HT1080 (cell line): Measurements from ENCODE around the gene KDM3B. TPM values are rescaled to one million over a fixed set of nuclear protein-coding genes. Genes with fewer than 3 reads are reported as not detected.

Experiments
- DNase-seq: peaks from one replicate; pipeline ENCODE4 v3.0.0-alpha.2; 2015; ENCODE audit warnings: low read depth
- total RNA-seq: library from RNA; depleted of rRNA; stranded (reverse); fragments of >200 nt; shearing (Covaris generic); gene quantifications from 2 replicates; pipeline ENCODE4 v1.2.3, GENCODE V29; 2014

KDM3B gene
- total RNA-seq, 1 experiment from 2014 or later, result 37.4 TPM

DNA sequence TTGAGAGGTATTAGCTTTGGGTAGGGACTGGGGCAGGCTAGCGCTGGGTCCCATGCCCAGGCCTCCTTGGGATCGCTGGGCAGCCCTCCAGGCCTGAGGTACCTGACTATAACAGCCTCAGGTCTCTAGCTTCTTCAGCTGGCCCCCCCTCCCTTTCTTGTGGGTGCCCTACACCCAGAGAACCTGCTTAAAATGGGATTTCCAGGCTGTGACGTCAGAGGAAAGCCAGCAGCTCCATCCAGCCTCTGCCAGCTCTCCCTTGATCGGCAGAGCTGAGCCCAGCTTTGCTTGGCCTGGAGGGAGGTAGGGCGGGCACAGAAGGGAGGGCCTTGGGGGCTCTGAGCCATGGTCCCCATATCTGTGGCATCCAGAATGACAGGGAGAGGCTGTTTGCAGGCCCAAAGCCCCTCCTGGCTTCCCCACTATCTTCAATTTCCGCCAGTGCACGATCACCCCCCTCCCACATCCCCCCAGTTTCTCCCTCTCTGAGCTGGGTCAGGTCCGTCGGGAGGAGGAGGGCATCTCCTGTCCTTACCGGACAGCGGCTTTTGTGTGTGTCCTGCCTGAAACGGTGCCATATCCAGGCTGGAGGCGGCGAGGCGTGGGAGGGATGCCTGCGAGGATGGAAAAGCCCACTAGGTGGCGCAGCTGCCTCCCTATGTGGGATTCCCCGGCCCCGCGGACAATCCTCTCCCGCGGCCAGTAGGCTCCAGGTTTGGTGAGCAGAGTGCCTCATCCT is 97.2 kb downstream of the KDM3B start:
- DNase-seq, result peak; percentile 82

DNA sequence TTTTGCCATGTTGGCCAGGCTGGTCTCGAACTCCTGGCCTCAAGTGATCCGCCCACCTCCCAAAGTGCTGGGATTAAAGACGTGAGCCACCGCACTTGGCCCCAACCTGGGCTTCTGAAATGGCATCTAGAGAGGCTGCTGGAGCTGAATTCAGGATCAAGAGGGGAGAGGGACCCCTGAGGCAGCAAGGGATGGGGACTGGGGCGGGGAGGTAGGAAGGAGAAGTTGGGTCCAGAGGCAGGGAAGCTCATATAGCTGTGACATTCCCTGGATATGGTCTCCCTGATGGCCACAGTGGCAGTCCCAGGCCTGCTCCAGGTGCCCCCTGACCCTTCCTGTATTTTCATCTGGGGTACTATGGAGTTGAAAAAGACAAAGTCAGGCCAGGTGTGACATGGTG is 98.5 kb downstream of the KDM3B start:
- DNase-seq, result no peak

DNA sequence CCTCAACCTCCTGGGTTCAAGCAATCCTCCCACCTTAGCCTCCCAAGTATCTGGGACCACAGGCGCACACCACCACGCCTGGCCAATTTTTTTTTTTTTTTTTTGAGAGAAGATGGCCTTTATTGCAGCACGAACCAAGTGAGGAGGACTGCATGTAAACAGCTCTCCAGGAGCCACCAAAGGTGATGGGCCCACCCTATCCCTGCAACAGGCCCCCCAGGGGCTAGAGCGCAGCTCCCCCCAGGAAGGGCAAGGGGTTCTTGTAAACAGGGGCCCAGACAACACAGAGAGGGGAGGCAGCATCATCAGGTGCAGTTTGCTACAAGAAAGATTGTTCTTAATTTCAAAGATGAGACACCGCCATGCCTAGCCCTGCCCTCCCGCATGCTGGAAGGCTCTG is 100.2 kb downstream of the KDM3B start:
- DNase-seq, result no peak

DNA sequence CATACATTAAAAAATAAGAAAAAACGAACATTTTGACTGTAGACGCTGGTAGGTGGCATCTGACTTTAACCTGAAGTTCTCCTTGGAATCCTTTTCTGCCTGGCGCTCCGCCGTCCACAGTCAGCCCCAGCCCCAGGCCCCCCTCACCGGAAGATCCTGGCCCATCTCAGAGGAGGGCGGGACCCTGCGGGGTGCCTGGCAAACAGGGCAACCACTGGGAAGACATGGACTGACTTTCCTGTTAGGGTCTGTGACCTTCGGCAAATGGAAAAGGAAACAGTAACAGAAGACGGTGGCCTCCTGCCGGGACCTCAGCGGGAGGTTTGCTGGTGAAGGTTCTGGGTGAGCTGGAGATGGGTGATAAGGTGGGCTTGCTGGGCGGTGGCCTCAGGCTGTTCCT is 101.1 kb downstream of the KDM3B start:
- DNase-seq, result no peak

DNA sequence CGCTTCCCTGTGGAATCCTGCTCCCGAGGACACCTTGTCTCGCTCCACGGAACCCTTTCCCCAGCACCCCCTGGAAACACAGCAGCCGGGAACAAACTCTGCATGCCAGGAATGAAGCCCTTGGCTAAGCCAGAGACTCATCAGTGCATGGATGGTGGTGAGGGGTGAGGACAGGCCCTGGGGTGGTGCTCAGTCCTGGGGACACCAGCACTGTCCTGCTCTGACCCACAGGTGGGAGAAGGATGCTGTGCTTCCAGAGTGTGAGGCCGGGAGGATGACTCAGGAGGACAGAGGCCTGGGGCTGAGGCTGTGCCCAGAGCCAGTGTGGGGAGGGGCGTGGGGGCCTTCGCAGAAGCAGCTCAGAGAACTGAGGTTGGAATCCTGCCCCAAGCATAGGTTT is 101.6 kb downstream of the KDM3B start:
- no peak for DNase-seq

DNA sequence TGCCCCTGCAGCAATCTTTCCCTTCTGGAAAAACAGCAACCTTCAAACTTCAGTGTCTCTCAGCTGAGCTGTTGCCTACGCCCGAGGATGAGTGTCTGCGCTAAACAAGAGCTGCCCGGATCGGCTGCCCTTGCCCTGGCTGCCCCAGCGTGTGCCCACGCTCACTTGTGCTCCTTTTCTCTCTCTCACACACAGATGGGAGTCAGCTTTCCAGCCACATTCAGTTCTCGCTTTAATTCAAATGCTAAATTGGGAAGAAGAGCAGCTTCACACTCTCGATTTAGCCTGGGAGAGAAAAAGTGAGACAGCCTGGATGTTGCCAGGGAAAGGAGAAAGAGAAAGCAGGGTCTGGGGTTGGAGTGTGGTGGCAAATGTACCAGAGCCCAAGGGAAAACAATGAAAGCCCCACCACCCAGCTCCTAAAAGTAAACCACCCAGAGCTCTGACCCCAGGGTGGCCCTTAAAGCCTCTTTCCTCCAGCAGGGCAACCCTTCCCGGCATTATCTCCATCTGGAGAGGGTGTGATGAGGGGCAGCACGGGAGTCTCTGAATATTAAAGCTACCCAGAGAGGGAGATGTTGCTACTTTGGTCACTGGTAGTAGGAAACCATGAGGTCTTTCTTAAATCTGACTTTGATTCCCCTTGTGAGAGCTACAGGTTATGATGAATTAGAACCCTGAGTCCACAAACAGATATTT is 102.9 kb downstream of the KDM3B start:
- DNase-seq, result no peak

DNA sequence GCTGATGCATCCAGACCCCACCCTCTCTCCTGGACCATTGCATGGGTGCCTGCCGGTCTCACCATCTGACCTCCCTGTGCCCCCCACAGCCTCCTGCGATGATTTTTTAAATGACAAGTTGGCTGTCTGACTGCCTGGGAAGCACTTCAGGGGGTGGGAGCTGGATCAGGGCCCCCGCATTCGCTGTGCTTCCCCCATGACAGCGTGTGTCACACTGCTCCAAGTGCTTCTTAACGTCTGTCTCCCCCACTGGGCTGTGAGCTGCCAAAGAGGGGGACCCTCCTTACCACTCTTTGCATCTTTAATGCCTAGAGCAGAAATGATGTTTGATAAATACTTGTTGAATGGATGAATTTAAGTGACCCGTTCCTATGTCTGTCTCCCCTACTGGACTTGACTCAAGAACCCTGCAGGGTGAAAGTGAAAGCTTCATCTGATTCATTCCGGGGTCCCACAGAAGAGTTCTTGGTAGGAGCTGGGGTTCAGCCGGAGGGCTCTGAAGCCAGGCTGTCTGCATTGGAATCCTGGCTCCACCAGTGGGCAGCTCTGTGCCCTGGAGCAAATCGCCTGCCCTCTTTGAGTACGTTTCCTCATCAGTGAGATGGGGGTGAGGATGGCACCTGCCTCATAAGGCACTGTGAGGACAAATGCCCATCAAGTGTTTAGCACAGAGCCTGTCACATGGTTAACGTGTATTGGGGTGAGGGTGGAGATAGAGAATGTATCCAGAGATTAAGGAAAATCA is 105.2 kb downstream of the KDM3B start:
- no peak for DNase-seq

DNA sequence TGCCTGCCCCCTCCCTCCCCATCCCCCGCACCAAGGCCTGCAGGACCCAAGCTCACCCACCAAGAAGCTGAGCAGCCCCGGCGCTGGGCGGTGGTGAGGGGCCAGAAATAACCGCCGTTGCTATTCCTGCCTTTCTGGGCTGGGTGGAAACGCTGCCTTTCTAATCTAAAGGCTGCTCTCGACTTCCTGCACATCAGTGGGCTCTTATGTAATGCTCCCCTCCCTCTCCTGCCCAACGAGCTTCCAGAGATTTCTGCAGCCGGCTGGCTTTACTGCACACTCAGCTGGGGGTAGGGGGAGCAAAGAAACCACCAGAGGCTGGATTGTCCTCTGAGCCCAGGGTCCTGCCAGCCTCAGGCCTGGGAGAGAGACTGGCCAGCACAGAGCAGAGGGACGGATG is 105.9 kb downstream of the KDM3B start:
- DNase-seq, result no peak

DNA sequence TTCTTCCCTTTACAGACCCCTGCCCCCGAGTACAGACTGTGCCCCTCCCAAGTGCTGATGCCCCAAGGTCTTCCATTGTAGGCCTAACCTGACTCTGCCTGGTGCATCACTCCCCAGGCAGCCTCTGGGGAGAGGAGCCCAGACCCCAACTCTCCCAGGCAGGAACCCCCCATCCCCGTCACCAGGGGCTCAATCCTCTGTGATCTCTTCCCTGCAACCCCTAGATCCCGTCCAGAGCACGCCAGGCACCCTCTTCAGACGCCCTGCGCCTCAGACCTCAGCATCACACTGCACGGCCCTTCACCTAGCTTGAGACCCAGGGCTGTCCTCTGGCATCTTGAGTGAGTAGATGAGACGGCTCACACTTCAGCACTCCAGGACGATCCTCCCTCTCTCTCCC is 106.4 kb downstream of the KDM3B start:
- no peak for DNase-seq

DNA sequence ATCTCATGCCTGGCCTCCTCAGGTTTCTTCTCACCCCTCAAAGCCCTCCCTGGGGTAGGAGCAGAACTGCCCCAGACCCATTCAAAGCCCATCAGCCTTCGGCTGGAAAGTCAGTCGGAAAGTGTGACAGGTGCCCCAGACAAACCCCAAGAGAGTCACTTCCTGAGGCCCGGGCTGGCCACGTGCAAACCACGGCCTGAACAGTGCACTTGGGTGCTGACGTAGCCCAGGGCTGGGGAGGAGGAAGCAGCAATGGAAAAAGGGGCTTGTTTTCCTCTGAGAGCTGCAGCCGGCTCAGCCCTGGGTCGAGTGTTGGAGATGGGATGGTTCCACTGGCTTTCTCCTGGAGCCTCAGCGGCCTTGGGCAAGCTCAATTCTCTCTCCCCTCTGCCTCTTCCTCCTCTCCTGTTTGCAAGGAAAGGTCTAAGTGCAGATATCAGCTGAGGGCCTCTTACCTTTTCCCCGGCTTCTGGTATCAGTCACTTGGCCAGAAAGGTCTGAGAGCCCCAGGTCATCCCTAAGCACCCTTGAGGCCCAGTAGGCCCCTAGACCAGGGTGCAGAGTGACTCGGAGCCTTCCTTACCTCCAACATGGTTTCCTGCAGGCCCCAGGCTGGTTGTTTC is 106.9 kb downstream of the KDM3B start:
- DNase-seq, result no peak

DNA sequence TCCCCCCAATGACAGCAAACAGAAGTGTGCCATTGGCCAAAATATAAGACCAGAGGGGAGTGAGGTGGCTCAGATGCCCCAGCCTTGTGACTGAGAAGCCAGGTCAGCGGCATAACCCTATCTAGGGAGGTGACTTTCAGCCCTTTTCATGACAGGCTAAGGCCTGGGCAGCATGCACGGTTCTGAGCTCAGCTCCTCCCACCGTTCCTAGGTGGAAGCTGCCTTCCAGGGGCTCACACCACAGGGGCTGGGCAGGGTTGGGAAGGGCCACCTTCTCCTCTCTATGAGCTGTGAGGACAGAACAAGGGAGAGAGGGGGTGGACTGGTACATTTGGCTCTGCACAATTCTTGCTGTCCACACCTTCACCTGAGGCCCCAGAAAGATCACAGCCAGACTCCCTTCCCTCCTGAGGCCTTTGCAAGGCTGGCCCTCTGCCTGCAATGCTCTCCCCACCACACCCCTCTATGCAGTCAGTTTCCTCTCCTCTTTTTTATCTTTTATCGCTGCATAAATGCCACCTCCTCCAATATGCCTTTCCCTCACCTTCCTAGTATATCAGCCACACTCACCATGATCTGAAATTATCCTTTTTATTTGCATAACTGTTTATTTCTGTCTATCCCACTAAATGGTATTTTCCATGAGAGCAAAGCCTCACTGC is 107.7 kb downstream of the KDM3B start:
- no peak for DNase-seq

DNA sequence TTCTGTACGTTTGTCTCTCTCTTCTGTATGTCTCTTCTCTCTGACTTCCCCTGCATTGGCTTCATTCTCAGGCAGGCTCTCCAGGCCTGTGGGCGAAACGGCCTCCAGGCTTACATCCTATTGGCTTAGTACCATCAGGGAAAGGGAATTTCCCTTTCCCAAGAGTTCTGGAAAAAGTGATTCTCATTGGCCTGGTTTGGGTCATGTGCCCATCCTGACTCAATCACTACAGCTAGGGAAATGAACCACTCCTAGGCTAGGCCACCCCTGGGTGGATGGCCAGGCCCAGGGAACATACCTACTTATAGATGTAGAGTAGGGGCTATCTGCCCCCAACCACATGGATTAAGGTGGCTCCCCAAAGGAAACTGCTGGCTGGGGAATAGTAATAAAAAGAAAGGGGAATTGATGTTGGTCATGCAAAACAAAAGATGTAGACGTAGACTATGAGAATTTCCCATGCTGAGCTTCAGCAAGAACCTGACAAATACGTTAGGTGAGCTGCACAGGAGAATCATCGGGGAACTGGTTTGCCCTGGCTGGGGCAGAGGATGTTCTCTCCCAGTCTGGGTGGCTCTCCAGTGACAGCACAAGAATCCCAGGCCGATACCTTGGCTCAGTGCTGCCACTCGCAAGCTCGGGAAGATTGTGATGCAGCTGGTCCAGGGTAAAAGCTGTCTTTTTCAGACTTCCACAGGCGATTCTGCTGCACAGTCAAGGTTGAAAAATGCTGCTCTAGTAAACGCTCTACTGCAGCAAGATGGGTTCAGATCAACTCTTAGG is 109.0 kb downstream of the KDM3B start:
- DNase-seq, result peak; percentile 75

DNA sequence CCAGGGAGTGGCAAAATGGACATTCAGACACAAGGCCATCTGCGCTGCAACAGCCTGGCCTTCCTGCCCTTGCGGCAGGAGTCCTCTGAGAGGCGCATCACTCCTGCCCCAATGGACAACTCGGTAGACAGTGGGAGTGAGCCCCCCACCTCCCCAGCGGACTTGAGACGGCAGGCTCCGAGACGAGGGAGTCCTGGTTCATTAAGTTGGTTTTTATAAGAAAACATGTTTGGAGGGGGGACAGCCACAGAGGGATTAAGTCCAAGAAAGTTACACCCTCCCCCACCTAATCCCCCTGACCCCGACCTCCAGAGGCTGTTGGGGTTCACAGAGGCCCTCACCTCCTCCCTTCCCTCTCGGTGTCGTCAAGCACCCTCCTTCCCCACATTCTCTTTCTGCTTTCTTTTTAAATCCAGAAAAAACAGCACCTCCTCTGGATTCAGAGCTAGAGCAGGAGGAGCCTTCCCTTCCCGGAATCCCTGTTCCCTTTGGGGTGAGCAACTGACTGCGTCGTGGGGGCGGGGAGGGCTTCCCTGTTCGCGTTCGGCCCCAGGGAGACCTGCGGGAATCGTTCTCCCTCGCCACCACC is 111.0 kb downstream of the KDM3B start:
- DNase-seq, result no peak

DNA sequence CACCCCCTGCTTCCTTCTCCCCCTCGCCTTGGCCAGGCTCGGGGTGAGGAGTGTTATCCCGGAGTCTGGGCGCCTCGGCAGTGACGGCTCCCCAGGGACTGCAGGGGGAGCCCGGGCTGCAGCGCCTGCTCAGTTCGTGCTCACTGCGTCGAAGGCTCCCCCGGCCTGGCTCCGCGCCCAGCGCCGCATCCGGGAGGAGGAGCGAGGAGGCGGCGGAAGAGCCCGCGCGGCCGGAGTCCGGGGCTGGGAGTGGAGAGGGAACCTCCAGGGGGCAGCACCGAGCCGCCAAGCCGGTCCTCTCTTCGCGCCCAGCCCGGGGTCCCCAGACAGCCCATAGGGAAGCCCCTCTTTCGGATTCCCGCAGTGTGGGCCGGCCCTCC is 111.5 kb downstream of the KDM3B start:
- peak; percentile 95 for DNase-seq

DNA sequence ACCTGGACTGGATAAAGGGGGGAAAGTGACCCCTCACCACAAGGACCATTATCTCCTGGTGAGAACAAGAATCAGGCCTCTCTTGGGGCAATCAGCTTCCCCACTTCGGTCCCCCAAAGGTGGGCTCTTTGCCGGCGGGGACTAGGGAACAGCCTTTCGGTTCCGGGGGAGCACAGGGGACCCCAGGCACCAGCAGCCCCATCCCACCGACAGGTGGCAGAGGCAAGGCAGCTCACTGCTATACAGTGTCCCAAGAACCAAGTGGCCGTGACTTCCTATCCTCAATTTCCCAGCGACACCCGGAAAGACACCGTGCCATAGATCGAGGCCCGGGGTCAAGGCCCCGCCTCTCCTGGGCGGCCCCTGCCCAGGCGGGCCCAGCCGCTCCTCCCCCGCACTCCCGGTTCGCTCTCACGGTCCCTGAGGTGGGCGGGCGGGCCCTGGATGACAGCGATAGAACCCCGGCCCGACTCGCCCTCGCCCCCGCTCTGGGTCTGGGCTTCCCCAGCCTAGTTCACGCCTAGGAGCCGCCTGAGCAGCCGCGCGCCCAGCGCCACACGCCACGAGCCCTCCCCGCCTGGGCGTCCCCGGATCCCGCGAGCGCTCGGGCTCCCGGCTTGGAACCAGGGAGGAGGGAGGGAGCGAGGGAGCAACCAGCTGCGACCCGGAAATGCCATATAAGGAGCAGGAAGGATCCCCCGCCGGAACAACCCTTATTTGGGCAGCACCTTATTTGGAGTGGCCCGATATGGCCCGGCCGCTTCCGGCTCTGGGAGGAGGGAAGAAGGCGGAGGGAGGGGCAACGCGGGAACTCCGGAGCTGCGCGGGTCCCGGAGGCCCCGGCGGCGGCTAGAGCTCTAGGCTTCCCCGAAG is 112.1 kb downstream of the KDM3B start:
- peak; percentile 97 for DNase-seq

DNA sequence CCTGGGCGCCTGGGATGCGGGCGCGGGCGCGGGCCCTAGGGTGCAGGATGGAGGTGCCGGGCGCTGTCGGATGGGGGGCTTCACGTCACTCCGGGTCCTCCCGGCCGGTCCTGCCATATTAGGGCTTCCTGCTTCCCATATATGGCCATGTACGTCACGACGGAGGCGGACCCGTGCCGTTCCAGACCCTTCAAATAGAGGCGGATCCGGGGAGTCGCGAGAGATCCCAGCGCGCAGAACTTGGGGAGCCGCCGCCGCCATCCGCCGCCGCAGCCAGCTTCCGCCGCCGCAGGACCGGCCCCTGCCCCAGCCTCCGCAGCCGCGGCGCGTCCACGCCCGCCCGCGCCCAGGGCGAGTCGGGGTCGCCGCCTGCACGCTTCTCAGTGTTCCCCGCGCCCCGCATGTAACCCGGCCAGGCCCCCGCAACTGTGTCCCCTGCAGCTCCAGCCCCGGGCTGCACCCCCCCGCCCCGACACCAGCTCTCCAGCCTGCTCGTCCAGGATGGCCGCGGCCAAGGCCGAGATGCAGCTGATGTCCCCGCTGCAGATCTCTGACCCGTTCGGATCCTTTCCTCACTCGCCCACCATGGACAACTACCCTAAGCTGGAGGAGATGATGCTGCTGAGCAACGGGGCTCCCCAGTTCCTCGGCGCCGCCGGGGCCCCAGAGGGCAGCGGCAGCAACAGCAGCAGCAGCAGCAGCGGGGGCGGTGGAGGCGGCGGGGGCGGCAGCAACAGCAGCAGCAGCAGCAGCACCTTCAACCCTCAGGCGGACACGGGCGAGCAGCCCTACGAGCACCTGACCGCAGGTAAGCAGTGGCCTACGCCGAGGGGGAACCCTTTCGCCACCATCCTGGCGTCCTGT is 113.0 kb downstream of the KDM3B start, which contains the start of gene EGR1:
TSS of gene EGR1 (plus strand) at position 219 of the 864 bp plus-strand sequence. CDS start at position 502, 283 bp downstream.
- DNase-seq, result peak; percentile 90

DNA sequence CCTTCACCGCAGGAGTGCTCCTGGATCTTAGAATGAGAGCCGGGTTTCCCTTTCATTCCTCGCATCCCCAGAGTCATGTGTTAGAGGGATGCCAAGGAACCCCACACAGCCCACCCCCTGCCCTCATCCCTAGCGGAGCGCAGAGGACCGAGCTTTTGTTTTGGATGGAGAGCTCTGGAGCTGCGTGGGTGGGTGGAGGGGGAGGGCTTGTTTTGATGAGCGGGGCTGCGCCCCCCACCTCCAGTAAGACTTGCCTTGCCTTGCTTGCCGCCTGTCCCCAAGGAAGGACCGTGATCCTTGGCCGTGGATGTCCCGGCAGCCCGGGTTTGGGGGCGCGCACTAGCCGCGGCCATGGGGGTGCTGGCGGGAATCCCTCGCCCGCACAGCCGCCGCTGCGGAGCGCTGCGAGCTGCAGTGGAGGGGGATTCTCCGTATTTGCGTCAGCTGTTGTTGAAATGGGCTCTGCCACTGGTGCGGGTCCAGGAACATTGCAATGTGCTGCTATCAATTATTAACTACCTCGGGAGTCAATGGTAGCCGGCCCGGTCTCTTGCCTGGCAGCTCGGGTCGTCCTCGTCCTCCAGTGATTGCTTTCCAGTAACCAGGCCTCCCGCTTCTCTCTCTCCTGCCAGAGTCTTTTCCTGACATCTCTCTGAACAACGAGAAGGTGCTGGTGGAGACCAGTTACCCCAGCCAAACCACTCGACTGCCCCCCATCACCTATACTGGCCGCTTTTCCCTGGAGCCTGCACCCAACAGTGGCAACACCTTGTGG is 113.8 kb downstream of the KDM3B start:
- DNase-seq, result no peak
